Measurements from ENCODE around the gene RANBP3.

The RANBP3 gene

GRCh38 chr19:5934774-5935472, 43.0 kb downstream of the RANBP3 start:
- DNase-seq (ENCODE audit: low spot score): no peak
- in situ Hi-C loops (cut with MboI; ENCODE audit: low sequenced_read_pairs, unreplicated experiment): no loop called here
- no peak for TF ChIP-seq CTCF (IDR thresholded peaks at IDR 0.05; ENCODE audit: borderline replicate concordance, control extremely low read depth, extremely low read depth, insufficient read depth, missing control alignments)

GRCh38 chr19:5934069-5934401, 43.9 kb downstream of the RANBP3 start:
- TF ChIP-seq CTCF (IDR thresholded peaks at IDR 0.05; ENCODE audit: borderline replicate concordance, control extremely low read depth, extremely low read depth, insufficient read depth, missing control alignments): no peak
- no peak for DNase-seq (ENCODE audit: low spot score)
- in situ Hi-C loops (cut with MboI; ENCODE audit: low sequenced_read_pairs, unreplicated experiment): no loop called here

GRCh38 chr19:5933391-5934068, 44.4 kb downstream of the RANBP3 start:
- in situ Hi-C loops (cut with MboI; ENCODE audit: low sequenced_read_pairs, unreplicated experiment): no loop called here
- no peak for TF ChIP-seq CTCF (IDR thresholded peaks at IDR 0.05; ENCODE audit: borderline replicate concordance, control extremely low read depth, extremely low read depth, insufficient read depth, missing control alignments)
- no peak for DNase-seq (ENCODE audit: low spot score)

GRCh38 chr19:5932609-5933262, 45.2 kb downstream of the RANBP3 start:
- no peak for DNase-seq (ENCODE audit: low spot score)
- in situ Hi-C loops (cut with MboI; ENCODE audit: low sequenced_read_pairs, unreplicated experiment): no loop called here
- no peak for TF ChIP-seq CTCF (IDR thresholded peaks at IDR 0.05; ENCODE audit: borderline replicate concordance, control extremely low read depth, extremely low read depth, insufficient read depth, missing control alignments)

GRCh38 chr19:5932146-5932545, 45.8 kb downstream of the RANBP3 start:
- no peak for DNase-seq (ENCODE audit: low spot score)
- TF ChIP-seq CTCF (IDR thresholded peaks at IDR 0.05; ENCODE audit: borderline replicate concordance, control extremely low read depth, extremely low read depth, insufficient read depth, missing control alignments): no peak
- in situ Hi-C loops (cut with MboI; ENCODE audit: low sequenced_read_pairs, unreplicated experiment): no loop called here

GRCh38 chr19:5931251-5931650, 46.7 kb downstream of the RANBP3 start:
- in situ Hi-C loops (cut with MboI; ENCODE audit: low sequenced_read_pairs, unreplicated experiment): no loop called here
- no peak for TF ChIP-seq CTCF (IDR thresholded peaks at IDR 0.05; ENCODE audit: borderline replicate concordance, control extremely low read depth, extremely low read depth, insufficient read depth, missing control alignments)
- no peak for DNase-seq (ENCODE audit: low spot score)

Data from GM13976 (cell line).